ENCODE measurements around the gene SLC48A1. TPM values are rescaled to one million over a fixed set of nuclear protein-coding genes. Genes with fewer than 3 reads are reported as not detected.
"Not testable (repeated sequence)": the region's sequence is repeated elsewhere in the genome, so short reads cannot be mapped to it uniquely, and the experiment has no call there.

The SLC48A1 gene
- total and polyA plus RNA-seq, 2 donors (not counting 1 experiment from before 2014, with no cell fraction given) = 9.0 to 18.7 TPM

- peaks cover 88% of the 10 kb centered on the region for H3K79me2 ChIP-seq (ENCODE audit: control insufficient read depth, insufficient read depth, low read length)
- no peaks in the 10 kb centered on the region for H3K27me3 ChIP-seq (ENCODE audit: control insufficient read depth, insufficient read depth, low read length)
- H2AFZ ChIP-seq (ENCODE audit: low read length) = no peak overlapping the region
- no peaks in the 10 kb centered on the region for H3K9me3 ChIP-seq (ENCODE audit: control insufficient read depth, insufficient read depth, low read depth, low read length)
- H4K20me1 ChIP-seq (ENCODE audit: control insufficient read depth, extremely low read depth, insufficient read depth, low read length) = no peaks in the 10 kb centered on the region
- no peak for DNase-seq (ENCODE audit: low read depth in 2 of 2)
- no peaks in the 10 kb centered on the region for H3K36me3 ChIP-seq (ENCODE audit: control insufficient read depth, insufficient read depth, low read length)
- H3K4me3 ChIP-seq (replicated peaks in 1 of 4; ENCODE audit: control extremely low read depth in 1 of 4, insufficient read depth in 1 of 4, low read depth in 3 of 4, low read length in 4 of 4) = no peak overlapping the region
- H3K9ac ChIP-seq (ENCODE audit: insufficient read depth, low read length) = no peak overlapping the region
- H3K4me2 ChIP-seq (ENCODE audit: extremely low read depth, insufficient read depth, low read length) = no peak overlapping the region
- H3K4me1 ChIP-seq (ENCODE audit: control insufficient read depth, extremely low read depth, insufficient read depth, low read length) = peaks cover 62% of the 10 kb centered on the region
- H3K27ac ChIP-seq (ENCODE audit: insufficient read depth, low read length) = peak overlapping the region; percentile 60
- TF ChIP-seq CTCF (conservative IDR thresholded peaks at IDR 0.05 in 1 of 2, IDR thresholded peaks at IDR 0.05 in 1 of 2; ENCODE audit: low read depth in 1 of 2, low read length in 2 of 2) (peak; percentile 9 to 10), EZH2 (IDR thresholded peaks at IDR 0.05; ENCODE audit: low read length, missing control alignments) (no peak)
Observed at GRCh38 chr12:47808574-47809365, 35.7 kb downstream of the SLC48A1 start.

GRCh38 chr12:47809518-47809917 lies 36.5 kb downstream of the SLC48A1 start:
- Histone ChIP-seq H3K4me1 (ENCODE audit: control insufficient read depth, extremely low read depth, insufficient read depth, low read length) (peaks cover 67% of the 10 kb centered on the region), H3K27ac (ENCODE audit: insufficient read depth, low read length) (peak overlapping the region; percentile 92), H3K79me2 (ENCODE audit: control insufficient read depth, insufficient read depth, low read length) (peaks cover 88% of the 10 kb centered on the region)
- not testable (repeated sequence) for H3K9me3 ChIP-seq (ENCODE audit: control insufficient read depth, insufficient read depth, low read depth, low read length); H3K27me3 ChIP-seq (ENCODE audit: control insufficient read depth, insufficient read depth, low read length); H4K20me1 ChIP-seq (ENCODE audit: control insufficient read depth, extremely low read depth, insufficient read depth, low read length); H3K9ac ChIP-seq (ENCODE audit: insufficient read depth, low read length); H2AFZ ChIP-seq (ENCODE audit: low read length); H3K36me3 ChIP-seq (ENCODE audit: control insufficient read depth, insufficient read depth, low read length); H3K4me2 ChIP-seq (ENCODE audit: extremely low read depth, insufficient read depth, low read length); H3K4me3 ChIP-seq (replicated peaks in 1 of 4; ENCODE audit: control extremely low read depth in 1 of 4, insufficient read depth in 1 of 4, low read depth in 3 of 4, low read length in 4 of 4); DNase-seq (ENCODE audit: low read depth in 2 of 2)

GRCh38 chr12:47811072-47811396 lies 38.0 kb downstream of the SLC48A1 start:
- Histone ChIP-seq H4K20me1 (ENCODE audit: control insufficient read depth, extremely low read depth, insufficient read depth, low read length) (no peaks in the 10 kb centered on the region), H3K4me3 (replicated peaks in 1 of 4; ENCODE audit: control extremely low read depth in 1 of 4, insufficient read depth in 1 of 4, low read depth in 3 of 4, low read length in 4 of 4) (no peak overlapping the region)
- no peak for DNase-seq (ENCODE audit: low read depth in 2 of 2)

More at GRCh38 chr12:47811072-47811396, 38.0 kb downstream of the SLC48A1 start:
- H3K27me3 ChIP-seq (ENCODE audit: control insufficient read depth, insufficient read depth, low read length) = no peaks in the 10 kb centered on the region
- TF ChIP-seq CTCF (conservative IDR thresholded peaks at IDR 0.05 in 1 of 2, IDR thresholded peaks at IDR 0.05 in 1 of 2; ENCODE audit: low read depth in 1 of 2, low read length in 2 of 2) = no peak
- no peak for TF ChIP-seq EZH2 (IDR thresholded peaks at IDR 0.05; ENCODE audit: low read length, missing control alignments)
- no peaks in the 10 kb centered on the region for H3K36me3 ChIP-seq (ENCODE audit: control insufficient read depth, insufficient read depth, low read length)
- H2AFZ ChIP-seq (ENCODE audit: low read length) = no peak overlapping the region
- peaks cover 88% of the 10 kb centered on the region for H3K79me2 ChIP-seq (ENCODE audit: control insufficient read depth, insufficient read depth, low read length)
- H3K9ac ChIP-seq (ENCODE audit: insufficient read depth, low read length) = no peak overlapping the region
- peak overlapping the region; percentile 13 for H3K4me2 ChIP-seq (ENCODE audit: extremely low read depth, insufficient read depth, low read length)
- H3K27ac ChIP-seq (ENCODE audit: insufficient read depth, low read length) = peak overlapping the region; percentile 92
- H3K9me3 ChIP-seq (ENCODE audit: control insufficient read depth, insufficient read depth, low read depth, low read length) = no peaks in the 10 kb centered on the region
- H3K4me1 ChIP-seq (ENCODE audit: control insufficient read depth, extremely low read depth, insufficient read depth, low read length) = peaks cover 67% of the 10 kb centered on the region
